CD4-positive, alpha-beta T cell treated with Interleukin-15 for 4 hours (primary cell): ENCODE measurements around the gene IL27RA.

Experiments
- DNase-seq: peaks from one replicate; pipeline ENCODE4 v3.0.0-alpha.2; 2020; ENCODE audit warnings: low spot score

IL27RA gene

DNA sequence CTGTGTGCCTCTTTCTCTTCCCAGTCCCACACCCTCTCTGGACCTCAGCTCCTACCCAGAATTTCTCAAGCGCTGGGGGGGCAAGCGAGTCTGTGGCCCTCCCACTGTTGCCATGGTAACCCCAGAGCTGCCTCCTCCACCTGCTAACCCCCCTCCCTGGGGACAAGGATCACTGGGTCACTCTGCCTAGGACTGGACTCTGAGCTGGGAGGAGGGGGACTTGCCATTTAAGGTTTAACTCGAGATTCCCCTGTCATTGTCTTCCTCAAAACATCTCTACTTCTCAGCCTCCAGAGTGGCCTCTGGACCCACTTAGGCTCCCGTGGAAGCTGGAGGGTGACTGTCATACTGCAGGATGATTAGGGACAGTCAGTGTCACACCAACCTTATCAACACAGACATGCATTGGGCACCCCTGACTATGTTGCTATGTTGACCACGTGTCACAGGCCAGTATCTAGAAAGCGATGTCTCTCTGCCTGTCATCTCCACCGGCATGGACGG is 28.1 kb downstream of the IL27RA start:
- no peak for DNase-seq

- no peak for DNase-seq
Observed at GRCh38 chr19:14061081-14061749, 29.7 kb downstream of the IL27RA start.

- DNase-seq = no peak
Observed at GRCh38 chr19:14061751-14062557, 30.4 kb downstream of the IL27RA start, which contains the start of gene PALM3. Gene PALM3 (minus strand): TSS chr19:14062076. CDS start chr19:14061980, 96 bp downstream.

- DNase-seq = no peak
Observed at GRCh38 chr19:14062558-14062855, 30.9 kb downstream of the IL27RA start.

DNA sequence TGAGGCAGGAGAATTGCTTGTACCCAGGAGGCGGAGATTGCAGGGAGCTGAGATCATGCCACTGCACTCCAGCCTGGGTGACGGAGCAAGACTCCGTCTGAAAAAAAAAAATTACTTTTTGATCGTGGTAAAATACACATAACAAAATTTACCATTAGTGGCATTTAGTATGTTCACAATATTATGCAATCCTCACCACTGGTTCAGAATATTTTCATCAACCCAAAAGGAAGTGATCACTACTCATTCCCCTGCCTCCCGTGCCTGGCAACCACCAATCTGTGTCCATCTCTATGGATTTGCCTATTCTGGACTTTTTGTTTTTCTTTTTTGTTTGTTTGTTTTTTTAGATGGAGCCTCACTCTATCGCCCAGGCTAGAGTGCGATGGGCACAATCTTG is 31.5 kb downstream of the IL27RA start:
- no peak for DNase-seq

DNA sequence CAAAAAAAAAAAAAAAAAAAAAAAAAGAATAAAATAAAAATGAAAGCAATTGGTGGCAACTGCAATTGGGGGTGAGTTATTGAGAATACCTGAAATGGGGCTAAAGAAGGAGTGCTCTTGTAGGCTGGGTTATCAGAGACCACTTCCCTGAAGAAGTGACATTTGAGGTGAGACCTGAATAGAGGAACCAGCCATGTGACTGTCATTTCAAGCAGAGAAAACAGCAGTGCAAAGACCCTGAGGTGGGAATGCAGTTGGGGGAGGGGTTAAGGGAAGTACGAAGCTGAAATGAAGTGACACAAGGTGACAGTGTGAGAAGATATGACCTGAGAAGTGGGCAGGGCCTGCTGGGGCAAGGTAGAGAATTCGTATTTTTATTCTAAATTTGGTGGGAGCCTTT is 34.6 kb downstream of the IL27RA start:
- no peak for DNase-seq

GRCh38 chr19:14070268-14071050 is 38.9 kb downstream of the IL27RA start:
- no peak for DNase-seq

DNA sequence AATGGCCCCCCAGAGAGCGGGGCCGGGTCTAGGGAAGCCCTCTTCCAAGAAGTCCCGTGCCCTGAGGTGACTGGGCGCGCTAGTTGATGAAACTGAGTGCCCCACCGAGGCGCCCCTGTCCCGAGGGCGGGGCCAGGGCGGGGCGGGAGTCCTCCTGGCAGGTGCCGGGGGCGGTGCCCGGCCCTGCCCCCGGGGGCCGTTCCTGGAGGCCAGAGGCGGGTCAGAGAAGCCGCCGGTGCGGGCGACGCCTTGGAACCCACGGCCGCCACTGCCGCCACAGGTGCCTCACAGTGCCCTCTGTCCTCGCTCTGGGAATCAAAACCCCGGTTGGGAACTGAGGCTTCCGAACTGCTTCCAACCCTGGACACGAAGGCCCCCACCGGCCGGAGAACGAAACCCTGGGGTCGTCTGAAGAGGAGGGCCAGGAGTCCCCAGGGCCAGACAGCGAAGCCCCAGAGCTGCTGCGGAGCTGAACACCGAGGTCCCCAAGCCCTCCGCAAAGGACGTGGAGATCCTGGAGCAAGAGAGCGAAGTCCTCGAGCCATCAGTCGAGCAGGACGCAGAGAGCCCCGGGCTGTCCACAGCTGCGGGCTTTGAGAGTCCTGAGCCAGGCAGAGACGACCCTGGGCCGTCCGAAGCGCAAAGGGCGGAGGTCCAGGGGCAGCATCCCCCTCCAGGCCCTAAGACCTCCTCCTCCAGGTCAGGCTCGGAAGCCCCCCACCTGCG is 41.1 kb downstream of the IL27RA start, which contains the start of gene MISP3:
Gene MISP3 (plus strand): TSS at position 252 of the 726 bp plus-strand sequence. CDS start 524 bp downstream, outside the sequence.
- DNase-seq = peak; percentile 16

DNA sequence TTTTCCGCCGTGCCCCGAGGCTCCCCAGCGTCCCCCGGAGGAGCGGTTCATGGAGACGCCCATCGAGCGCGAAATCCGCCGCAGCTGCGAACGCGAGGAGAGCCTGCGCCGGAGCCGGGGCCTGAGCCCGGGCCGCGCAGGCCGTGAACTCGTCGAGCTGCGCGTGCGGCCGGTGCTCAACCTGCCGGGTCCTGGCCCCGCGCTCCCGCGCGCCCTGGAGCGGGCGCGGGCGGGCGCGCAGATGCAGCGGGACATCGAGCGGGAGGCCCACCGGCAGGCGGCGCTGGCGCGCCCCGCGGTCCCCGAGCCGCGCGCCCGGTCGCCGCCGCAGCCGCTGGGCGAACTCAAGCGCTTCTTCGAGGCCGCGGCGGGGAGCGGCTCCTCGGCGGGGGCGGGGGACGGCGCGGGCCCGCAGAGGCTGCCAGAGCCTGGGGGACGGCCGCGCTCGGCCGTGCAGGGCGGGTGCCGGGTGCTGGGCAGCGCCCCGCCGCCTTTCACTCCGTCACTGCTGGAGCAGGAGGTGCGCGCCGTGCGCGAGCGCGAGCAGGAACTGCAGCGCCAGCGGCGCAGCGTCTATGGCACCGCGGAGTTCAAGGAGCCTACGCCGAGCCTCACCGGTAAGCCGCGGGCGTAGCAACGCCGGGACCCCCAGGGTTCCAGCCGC is 41.8 kb downstream of the IL27RA start:
- DNase-seq = peak; percentile 70

- DNase-seq = no peak
Observed at GRCh38 chr19:14073925-14074838, 42.6 kb downstream of the IL27RA start.

DNA sequence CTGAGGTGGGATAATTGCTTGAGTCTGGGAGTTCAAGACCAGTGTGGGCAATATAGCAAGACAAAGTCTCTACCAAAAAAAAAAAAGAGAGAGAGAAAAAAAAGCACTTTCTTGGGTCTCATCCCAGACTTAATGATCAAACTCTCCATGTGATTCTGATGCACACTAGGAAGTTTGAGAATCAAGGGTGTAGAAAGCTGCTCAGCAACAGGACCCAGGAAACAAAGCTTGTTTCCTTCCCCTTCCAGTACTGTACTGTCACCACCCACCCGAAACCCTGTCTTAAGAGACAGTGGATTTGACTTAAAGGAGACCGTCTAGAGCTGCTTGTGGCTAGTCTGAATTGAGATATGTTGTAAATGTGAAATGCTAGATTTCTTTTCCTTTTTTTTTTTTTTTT is 46.8 kb downstream of the IL27RA start:
- no peak for DNase-seq

DNA sequence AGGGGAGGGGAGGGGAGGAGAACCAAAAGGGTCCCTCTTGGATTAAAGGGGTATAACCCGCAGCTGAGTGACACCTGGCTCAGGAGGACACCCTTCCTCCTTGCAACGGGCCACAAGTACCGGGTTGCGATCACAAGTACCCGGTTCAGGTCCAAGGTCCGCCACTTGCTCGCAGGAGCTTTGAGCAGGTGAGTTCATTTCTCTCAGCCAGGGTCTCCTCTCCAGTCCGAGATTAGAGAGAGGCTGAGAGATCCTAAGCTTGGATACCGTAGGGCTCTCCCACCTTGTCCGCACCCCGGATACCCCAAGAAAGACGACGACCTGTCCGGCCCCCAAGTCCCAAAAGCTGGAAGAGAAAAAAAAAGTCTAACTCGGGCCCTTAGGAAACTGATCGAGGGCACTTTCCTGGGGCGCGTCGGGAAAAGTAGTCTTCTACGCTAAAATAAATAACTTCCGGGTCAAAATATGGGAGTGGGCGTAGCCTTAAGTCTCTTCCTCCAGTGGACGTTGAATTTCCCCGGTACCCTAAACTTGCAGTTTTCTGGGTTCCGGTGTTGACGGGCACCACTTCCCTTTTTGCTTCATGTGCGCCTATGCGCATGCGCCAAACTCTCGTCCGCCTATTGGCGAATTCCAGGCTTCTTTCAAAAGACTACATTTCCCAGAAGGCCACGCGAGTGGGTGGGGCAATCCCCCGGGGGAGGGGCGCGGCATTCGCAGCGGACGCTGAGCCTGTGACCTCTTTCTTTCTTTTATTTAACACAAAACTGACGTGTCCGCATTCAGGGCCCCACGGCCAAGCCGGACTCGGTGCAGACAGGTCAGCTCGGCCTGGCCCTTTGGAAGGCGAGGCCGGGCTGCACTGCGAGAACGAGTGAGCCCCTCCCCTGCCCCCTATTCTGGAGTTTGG is 49.6 kb downstream of the IL27RA start:
- peak; percentile 100 for DNase-seq

DNA sequence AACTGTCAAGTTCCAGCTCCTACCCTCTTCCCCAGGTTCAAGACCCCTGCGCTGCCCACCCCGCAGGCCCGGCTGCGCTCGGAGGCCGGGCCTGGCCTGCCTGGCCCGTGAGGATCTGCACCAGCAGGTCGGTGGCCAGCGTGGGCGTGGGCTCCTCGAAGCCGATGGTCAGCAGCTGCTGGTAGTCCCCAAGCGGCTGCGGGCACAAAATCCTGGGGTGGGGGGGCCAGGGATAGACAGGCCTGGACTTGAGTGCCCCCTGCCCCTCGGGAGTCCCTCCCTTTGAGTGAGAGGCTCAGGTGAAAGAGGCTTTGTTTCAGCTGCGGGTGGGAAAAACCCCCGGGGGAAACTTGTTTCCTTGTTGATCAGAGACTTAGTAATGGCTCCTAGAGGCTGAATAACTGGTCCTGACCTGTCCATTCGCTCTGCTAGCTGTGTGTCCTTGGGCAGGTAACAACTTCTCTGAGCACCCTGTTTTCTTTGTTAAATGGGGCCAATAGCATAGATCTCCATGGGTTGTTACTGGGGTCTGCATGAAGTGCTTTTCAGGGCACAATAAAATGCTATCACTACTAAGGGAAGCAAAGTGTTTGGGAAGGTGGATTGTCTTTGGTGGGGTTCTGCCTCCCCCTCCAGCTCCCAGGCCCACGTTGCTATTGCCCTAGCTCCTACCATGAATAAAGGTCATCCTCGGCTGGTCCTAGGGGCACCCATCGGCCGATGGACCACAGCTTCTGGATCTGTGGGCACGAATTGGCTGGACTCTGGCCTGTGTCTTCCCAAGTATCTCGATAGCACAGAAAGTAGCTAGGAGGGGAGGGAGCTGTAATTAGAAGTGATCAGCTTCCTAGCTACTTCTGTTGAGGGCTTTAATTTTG is 50.5 kb downstream of the IL27RA start:
- DNase-seq = peak; percentile 39

DNA sequence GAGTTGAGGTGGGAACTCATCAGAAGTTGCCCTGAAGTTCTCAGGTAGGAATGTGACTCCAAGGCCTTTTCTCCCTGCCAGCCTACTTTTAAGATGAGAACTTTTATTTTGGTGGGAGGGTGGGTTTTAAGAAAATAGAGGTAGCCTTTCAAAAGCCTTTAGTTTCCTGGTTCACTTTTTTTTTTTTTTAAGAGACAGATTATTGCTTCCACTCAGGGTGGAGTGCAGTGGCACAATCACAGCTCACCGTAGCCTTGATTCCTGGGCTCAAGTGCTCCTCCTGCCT is 51.1 kb downstream of the IL27RA start:
- DNase-seq = no peak

GRCh38 chr19:14085309-14085995 is 53.9 kb downstream of the IL27RA start, which contains the start of gene C19orf67:
Gene C19orf67 (minus strand): TSS chr19:14085783. CDS start chr19:14085627, 156 bp downstream.
- DNase-seq = no peak

- DNase-seq = no peak
Observed at GRCh38 chr19:14086098-14086497, 54.5 kb downstream of the IL27RA start.

- DNase-seq = no peak
Observed at GRCh38 chr19:14088634-14089411, 57.3 kb downstream of the IL27RA start.
